HCT116 (cell line): ENCODE results near the gene LCN9. TPM values are rescaled to one million over a fixed set of nuclear protein-coding genes. Genes with fewer than 3 reads are reported as not detected.

Experiments
- ATAC-seq: fragments of 200-7000 bp; cut with Tn5 transposase; 2 replicates; pipeline ENCODE4 v1.9.1; 2020; ENCODE audit warnings: mild to moderate bottlenecking, moderate library complexity
- BruUV-seq: library from RNA; stranded (reverse); fragments of 400-500 nt; replicated peaks from 2 replicates; lab custom pipeline; 2021; lab: Mats Ljungman, UMichigan
- CTCF ChIA-PET: fragments of 300-600 bp; sonication (Branson Sonifier 250); formaldehyde crosslinking; loops from one replicate; lab custom pipeline; 2021; ENCODE audit warnings: antibody characterized with exemption; lab: Charles Lee
- POLR2A ChIA-PET: fragments of 300-600, 350-600 bp; sonication (Branson Sonifier 250); formaldehyde crosslinking; loops from one replicate; lab custom pipeline; 2021; ENCODE audit warnings: antibody characterized with exemption; lab: Charles Lee
- RAD21 ChIA-PET, 2 experiments: fragments of 300-600 bp; sonication (Branson Sonifier 250); formaldehyde crosslinking; loops; one replicate each; lab custom pipeline; 2023; ENCODE audit warnings: low total read pairs in 2 of 2; ENCODE audit not compliant: uncharacterized antibody in 2 of 2, unreplicated experiment in 2 of 2, low non-redundant PET in 1 of 2; lab: Charles Lee
- DNase-seq: peaks from one replicate; pipeline ENCODE4 v3.0.0-alpha.2; 2010; ENCODE audit warnings: low read depth, low spot score
- H2AFZ ChIP-seq: fragments of 200-600 bp; shearing (Covaris generic), sonication (generic); 2 replicates; pipeline ENCODE4 v1.6.1; 2017; ENCODE audit warnings: low read depth, mixed run types, mixed read lengths, antibody characterized with exemption, low read length; ENCODE audit not compliant: poor library complexity, severe bottlenecking
- H3K27ac ChIP-seq: 2 replicates; pipeline ENCODE4 v1.5.1; 2012; ENCODE audit warnings: low read depth, low read length
- H3K27me3 ChIP-seq: fragments of 200-600 bp; sonication (generic); 2 replicates; pipeline ENCODE4 v1.6.1; 2016; ENCODE audit warnings: mixed run types, low read length, mixed read lengths; ENCODE audit not compliant: insufficient read depth
- H3K36me3 ChIP-seq, 2 experiments: fragments of 200-500 bp in 1 of 2; fragments of 200-600 bp in 1 of 2; sonication (Bioruptor generic) in 1 of 2; sonication (generic) in 1 of 2; 2 replicates each; pipeline versions ENCODE4 v1.5.1 to v1.6.1; 2014 to 2016; ENCODE audit warnings: low read length in 2 of 2, inconsistent platforms in 1 of 2, mixed read lengths in 1 of 2, mixed run types in 1 of 2; ENCODE audit not compliant: insufficient read depth in 2 of 2, control insufficient read depth in 1 of 2
- H3K4me1 ChIP-seq, 2 experiments: fragments of 200-600 bp in 1 of 2; sonication (generic) in 1 of 2; 2 replicates each; pipeline versions ENCODE4 v1.5.1 to v1.6.1; 2012 to 2017; ENCODE audit warnings: low read length in 2 of 2, inconsistent platforms in 1 of 2, mild to moderate bottlenecking in 1 of 2, mixed read lengths in 1 of 2, mixed run types in 1 of 2, moderate library complexity in 1 of 2; ENCODE audit not compliant: insufficient read depth in 2 of 2, control insufficient read depth in 1 of 2
- H3K4me2 ChIP-seq: fragments of 200-600 bp; sonication (generic); 2 replicates; pipeline ENCODE4 v1.6.1; 2017; ENCODE audit warnings: mixed run types, low read length, mixed read lengths
- H3K4me3 ChIP-seq, 2 experiments: fragments of 200-600 bp in 1 of 2; sonication (generic) in 1 of 2; replicated peaks in 1 of 2; 2 replicates each; pipeline ENCODE4 v1.5.1; 2011 to 2016; ENCODE audit warnings: low read length in 2 of 2, control low read depth in 1 of 2, low read depth in 1 of 2, mild to moderate bottlenecking in 1 of 2, mixed read lengths in 1 of 2, mixed run types in 1 of 2
- H3K79me2 ChIP-seq: fragments of 200-600 bp; sonication (generic); 2 replicates; pipeline ENCODE4 v1.6.1; 2017; ENCODE audit warnings: mild to moderate bottlenecking, mixed run types, low read length, moderate library complexity, mixed read lengths; ENCODE audit not compliant: insufficient read depth
- H3K9ac ChIP-seq: fragments of 200-600 bp; sonication (generic); 2 replicates; pipeline ENCODE4 v1.6.1; 2016; ENCODE audit warnings: low read length, mixed read lengths
- H3K9me2 ChIP-seq: fragments of 200-600 bp; sonication (generic), shearing (Covaris generic); 2 replicates; pipeline ENCODE4 v1.6.1; 2017; ENCODE audit warnings: mixed run types, mild to moderate bottlenecking, moderate library complexity; ENCODE audit not compliant: insufficient read depth
- H3K9me3 ChIP-seq, 2 experiments: fragments of 200-500 bp in 1 of 2; fragments of 200-600 bp in 1 of 2; sonication (Bioruptor generic) in 1 of 2; sonication (generic) in 1 of 2; 2 replicates each; pipeline ENCODE4 v1.6.1; 2014 to 2017; ENCODE audit warnings: low read length in 2 of 2, mixed read lengths in 2 of 2, inconsistent platforms in 1 of 2, low read depth in 1 of 2, mild to moderate bottlenecking in 1 of 2, mixed run types in 1 of 2, moderate library complexity in 1 of 2; ENCODE audit not compliant: control insufficient read depth in 1 of 2, insufficient read depth in 1 of 2
- H4K20me1 ChIP-seq: fragments of 200-600 bp; sonication (generic), shearing (Covaris generic); 2 replicates; pipeline ENCODE4 v1.6.1; 2017; ENCODE audit warnings: mixed run types, mild to moderate bottlenecking, moderate library complexity; ENCODE audit not compliant: insufficient read depth
- CBX3 ChIP-seq: IDR thresholded peaks from 2 replicates; pipeline ENCODE4 v1.6.1; 2012; ENCODE audit warnings: low read depth
- EGR1 ChIP-seq: IDR thresholded peaks from 2 replicates; pipeline ENCODE4 v1.6.1; 2012; ENCODE audit warnings: low read depth
- ELF1 ChIP-seq: IDR thresholded peaks from 2 replicates; pipeline ENCODE4 v1.6.1; 2012; ENCODE audit warnings: low read depth, borderline replicate concordance
- EZH2 ChIP-seq: fragments of 200-600 bp; sonication (generic); IDR thresholded peaks from 2 replicates; pipeline ENCODE4 v1.6.1; 2017; ENCODE audit warnings: antibody characterized with exemption, mixed run types
- JUND ChIP-seq: IDR thresholded peaks from 2 replicates; pipeline ENCODE4 v1.6.1; 2012
- SP1 ChIP-seq: IDR thresholded peaks from 2 replicates; pipeline ENCODE4 v1.6.1; 2012; ENCODE audit warnings: low read depth
- SRF ChIP-seq: IDR thresholded peaks from 2 replicates; pipeline ENCODE4 v1.6.1; 2012; ENCODE audit warnings: low read depth
- YY1 ChIP-seq: IDR thresholded peaks from 2 replicates; pipeline ENCODE4 v1.6.1; 2011; ENCODE audit warnings: low read length, low read depth, moderate library complexity, mild to moderate bottlenecking; ENCODE audit not compliant: insufficient replicate concordance; ENCODE audit errors: extremely low read depth
- ZNF274 ChIP-seq: fragments of 200-500 bp; sonication (Bioruptor generic); IDR thresholded peaks from 2 replicates; pipeline ENCODE4 v1.6.1; 2014; ENCODE audit warnings: mild to moderate bottlenecking, low read depth, low read length, inconsistent platforms
- intact Hi-C: fragments of 100-400 bp; cut with micrococcal nuclease; formaldehyde crosslinking; loops from 2 replicates; pipeline ENCODE4 v1.10.0; 2022
- total RNA-seq: library from RNA; stranded (reverse); gene quantifications from one replicate; pipeline ENCODE4 v1.2.1, GENCODE V29; 2021; ENCODE audit not compliant: unreplicated experiment
- TF ChIP-seq, protein P1 (sequence below): IDR thresholded peaks from 2 replicates; pipeline ENCODE4 v1.6.1; 2012
- TF ChIP-seq, protein P2 (sequence below): IDR thresholded peaks from 2 replicates; pipeline ENCODE4 v1.6.1; 2012; ENCODE audit warnings: low read depth
- TF ChIP-seq, protein P3 (sequence below), 3 experiments: fragments of 200-600 bp in 1 of 3; sonication (generic) in 1 of 3; IDR thresholded peaks in 2 of 3; conservative IDR thresholded peaks in 1 of 3; 2 replicates each; pipeline ENCODE4 v1.5.1; 2012 to 2017; ENCODE audit warnings: low read depth in 2 of 3, low read length in 2 of 3, antibody characterized with exemption in 1 of 3, borderline replicate concordance in 1 of 3, control low read depth in 1 of 3, mild to moderate bottlenecking in 1 of 3, mixed read lengths in 1 of 3, mixed run types in 1 of 3, moderate library complexity in 1 of 3; ENCODE audit not compliant: insufficient read depth in 1 of 3

The LCN9 gene
- total RNA-seq, 1 experiment from 2014 or later = not detected

DNA sequence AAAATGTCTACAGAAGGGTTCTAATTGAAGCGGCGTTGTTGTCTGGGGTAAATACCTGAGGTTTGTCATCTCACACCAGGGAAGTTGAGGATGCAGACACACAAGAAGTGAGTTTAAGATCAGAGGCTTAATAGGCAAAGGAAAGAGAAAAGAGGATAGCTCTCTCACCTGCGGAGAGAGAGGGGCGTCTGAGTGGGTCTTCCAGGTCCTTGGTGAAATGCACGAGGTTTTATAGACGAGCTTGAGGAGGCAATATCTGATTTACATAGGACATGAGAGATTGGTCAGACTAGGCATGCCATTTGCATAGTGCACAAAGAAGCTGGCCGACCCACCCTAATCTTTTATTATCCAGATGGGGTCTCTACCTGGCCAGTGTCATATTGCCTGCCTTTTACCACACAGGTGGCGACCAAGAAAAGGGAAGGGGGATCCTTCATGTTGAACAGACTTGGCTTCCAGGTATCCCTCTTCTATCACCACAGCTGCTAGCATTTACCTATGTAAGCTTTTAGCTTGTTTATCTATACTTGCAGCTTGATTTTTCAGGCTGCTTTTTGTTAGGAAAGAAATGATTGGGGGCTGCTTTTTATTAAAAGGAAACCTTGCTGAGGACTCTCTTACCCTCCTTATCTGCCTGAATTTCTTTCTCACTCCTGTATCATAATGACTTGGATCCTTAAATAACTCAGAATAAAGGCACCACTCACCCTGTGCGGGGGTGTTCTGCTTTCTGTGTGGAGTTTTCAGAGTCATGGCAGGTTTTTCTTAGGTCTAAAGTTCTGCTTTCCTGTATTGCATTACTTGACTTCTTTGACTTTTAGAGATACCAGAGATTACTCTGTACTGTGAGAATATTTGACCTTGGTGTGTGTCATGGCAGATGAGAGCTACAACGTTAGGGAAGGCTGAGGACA, 14.4 kb upstream of the LCN9 start:
- H3K4me1 ChIP-seq = no peaks in the 10 kb centered on the region
- no peak for ATAC-seq
- no peak overlapping the region for H2AFZ ChIP-seq
- POLR2A ChIA-PET = no interaction called here
- H3K79me2 ChIP-seq = no peaks in the 10 kb centered on the region
- BruUV-seq = no TSS peak
- intact Hi-C loops = no loop called here
- no peaks in the 10 kb centered on the region for H3K27me3 ChIP-seq
- H3K9me2 ChIP-seq = no peaks in the 10 kb centered on the region
- H3K27ac ChIP-seq = no peak overlapping the region
- H3K36me3 ChIP-seq = no peaks in the 10 kb centered on the region
- no peak overlapping the region for H3K4me3 ChIP-seq
- no peak overlapping the region for H3K4me2 ChIP-seq
- DNase-seq = no peak
- H3K9ac ChIP-seq = no peak overlapping the region
- no peaks in the 10 kb centered on the region for H4K20me1 ChIP-seq
- TF ChIP-seq EZH2 (no peak), SRF (no peak), CBX3 (no peak), EGR1 (no peak), ELF1 (no peak)
- TF ChIP-seq, protein P1, sequence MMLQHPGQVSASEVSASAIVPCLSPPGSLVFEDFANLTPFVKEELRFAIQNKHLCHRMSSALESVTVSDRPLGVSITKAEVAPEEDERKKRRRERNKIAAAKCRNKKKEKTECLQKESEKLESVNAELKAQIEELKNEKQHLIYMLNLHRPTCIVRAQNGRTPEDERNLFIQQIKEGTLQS = no peak
- CTCF ChIA-PET = no interaction called here
- peaks cover 22 to 46% of the 10 kb centered on the region in 2 experiments; a peak in 3 of 4 replicates for H3K9me3 ChIP-seq
- RAD21 ChIA-PET = no interaction called here

DNA sequence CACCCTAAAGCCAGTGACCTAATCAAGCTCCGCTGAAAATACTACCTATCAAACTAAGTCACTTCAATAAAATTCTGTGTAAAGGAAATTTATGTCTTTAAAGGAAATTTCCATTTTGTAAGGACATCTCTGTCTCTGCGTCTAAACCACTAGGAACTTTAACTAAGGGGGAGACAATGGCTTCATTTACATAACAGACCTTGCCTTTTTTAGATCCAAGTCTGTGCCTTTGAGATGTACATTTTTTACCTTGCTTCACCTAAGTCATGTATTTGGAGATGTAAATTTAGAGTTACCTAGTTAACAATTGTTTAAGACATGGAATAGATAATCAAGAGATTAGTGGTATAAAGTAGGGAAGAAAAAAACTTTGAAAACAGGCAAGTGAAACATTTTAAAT, 13.6 kb upstream of the LCN9 start:
- DNase-seq = no peak
- TF ChIP-seq, protein P2, sequence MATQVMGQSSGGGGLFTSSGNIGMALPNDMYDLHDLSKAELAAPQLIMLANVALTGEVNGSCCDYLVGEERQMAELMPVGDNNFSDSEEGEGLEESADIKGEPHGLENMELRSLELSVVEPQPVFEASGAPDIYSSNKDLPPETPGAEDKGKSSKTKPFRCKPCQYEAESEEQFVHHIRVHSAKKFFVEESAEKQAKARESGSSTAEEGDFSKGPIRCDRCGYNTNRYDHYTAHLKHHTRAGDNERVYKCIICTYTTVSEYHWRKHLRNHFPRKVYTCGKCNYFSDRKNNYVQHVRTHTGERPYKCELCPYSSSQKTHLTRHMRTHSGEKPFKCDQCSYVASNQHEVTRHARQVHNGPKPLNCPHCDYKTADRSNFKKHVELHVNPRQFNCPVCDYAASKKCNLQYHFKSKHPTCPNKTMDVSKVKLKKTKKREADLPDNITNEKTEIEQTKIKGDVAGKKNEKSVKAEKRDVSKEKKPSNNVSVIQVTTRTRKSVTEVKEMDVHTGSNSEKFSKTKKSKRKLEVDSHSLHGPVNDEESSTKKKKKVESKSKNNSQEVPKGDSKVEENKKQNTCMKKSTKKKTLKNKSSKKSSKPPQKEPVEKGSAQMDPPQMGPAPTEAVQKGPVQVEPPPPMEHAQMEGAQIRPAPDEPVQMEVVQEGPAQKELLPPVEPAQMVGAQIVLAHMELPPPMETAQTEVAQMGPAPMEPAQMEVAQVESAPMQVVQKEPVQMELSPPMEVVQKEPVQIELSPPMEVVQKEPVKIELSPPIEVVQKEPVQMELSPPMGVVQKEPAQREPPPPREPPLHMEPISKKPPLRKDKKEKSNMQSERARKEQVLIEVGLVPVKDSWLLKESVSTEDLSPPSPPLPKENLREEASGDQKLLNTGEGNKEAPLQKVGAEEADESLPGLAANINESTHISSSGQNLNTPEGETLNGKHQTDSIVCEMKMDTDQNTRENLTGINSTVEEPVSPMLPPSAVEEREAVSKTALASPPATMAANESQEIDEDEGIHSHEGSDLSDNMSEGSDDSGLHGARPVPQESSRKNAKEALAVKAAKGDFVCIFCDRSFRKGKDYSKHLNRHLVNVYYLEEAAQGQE = no peak
- TF ChIP-seq EZH2 (no peak), YY1 (no peak), JUND (no peak), CBX3 (no peak), EGR1 (no peak), SP1 (no peak), ZNF274 (no peak)
- TF ChIP-seq, protein P3, sequence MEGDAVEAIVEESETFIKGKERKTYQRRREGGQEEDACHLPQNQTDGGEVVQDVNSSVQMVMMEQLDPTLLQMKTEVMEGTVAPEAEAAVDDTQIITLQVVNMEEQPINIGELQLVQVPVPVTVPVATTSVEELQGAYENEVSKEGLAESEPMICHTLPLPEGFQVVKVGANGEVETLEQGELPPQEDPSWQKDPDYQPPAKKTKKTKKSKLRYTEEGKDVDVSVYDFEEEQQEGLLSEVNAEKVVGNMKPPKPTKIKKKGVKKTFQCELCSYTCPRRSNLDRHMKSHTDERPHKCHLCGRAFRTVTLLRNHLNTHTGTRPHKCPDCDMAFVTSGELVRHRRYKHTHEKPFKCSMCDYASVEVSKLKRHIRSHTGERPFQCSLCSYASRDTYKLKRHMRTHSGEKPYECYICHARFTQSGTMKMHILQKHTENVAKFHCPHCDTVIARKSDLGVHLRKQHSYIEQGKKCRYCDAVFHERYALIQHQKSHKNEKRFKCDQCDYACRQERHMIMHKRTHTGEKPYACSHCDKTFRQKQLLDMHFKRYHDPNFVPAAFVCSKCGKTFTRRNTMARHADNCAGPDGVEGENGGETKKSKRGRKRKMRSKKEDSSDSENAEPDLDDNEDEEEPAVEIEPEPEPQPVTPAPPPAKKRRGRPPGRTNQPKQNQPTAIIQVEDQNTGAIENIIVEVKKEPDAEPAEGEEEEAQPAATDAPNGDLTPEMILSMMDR (IDR thresholded peaks at IDR 0.05 in 2 of 3, conservative IDR thresholded peaks at IDR 0.05 in 1 of 3; ENCODE audit: borderline replicate concordance in 1 of 3, insufficient read depth in 1 of 3, low read depth in 2 of 3, low read length in 2 of 3) = no peak
- TF ChIP-seq, protein P1 = no peak

More for the DNA sequence above, 13.6 kb upstream of the LCN9 start:
- Histone ChIP-seq H3K79me2 (no peaks in the 10 kb centered on the region), H3K9me3 (peaks cover 18 to 46% of the 10 kb centered on the region in 2 experiments; a peak in 3 of 4 replicates), H3K4me2 (no peak overlapping the region), H3K27me3 (no peaks in the 10 kb centered on the region), H3K36me3 (no peaks in the 10 kb centered on the region), H3K4me1 (no peaks in the 10 kb centered on the region), H2AFZ (no peak overlapping the region), H3K9ac (no peak overlapping the region), H3K4me3 (no peak overlapping the region), H3K9me2 (no peaks in the 10 kb centered on the region), H4K20me1 (no peaks in the 10 kb centered on the region), H3K27ac (no peak overlapping the region)
- POLR2A ChIA-PET = no interaction called here
- ATAC-seq = no peak
- no TSS peak for BruUV-seq
- CTCF ChIA-PET = no interaction called here
- RAD21 ChIA-PET = no interaction called here
- intact Hi-C loops = no loop called here
